H9 (cell line): Measurements from ENCODE around the gene CCDC148. TPM values are rescaled to one million over a fixed set of nuclear protein-coding genes. Genes with fewer than 3 reads are reported as not detected.

ENCODE experiments used
- DNase-seq: peaks from one replicate; pipeline ENCODE4 v3.0.0-alpha.2; 2017
- H2AFZ ChIP-seq: one replicate; pipeline ENCODE4 v1.6.1; 2013; ENCODE audit warnings: mild to moderate bottlenecking, low read length, control low read depth, moderate library complexity
- H2AK5ac ChIP-seq: 2 replicates; pipeline ENCODE4 v1.6.1; 2013; ENCODE audit warnings: low read length, control low read depth, mixed read lengths; ENCODE audit not compliant: insufficient read length
- H2BK120ac ChIP-seq: one replicate; pipeline ENCODE4 v1.6.1; 2013; ENCODE audit warnings: low read depth, mild to moderate bottlenecking, low read length, control low read depth, inconsistent platforms; ENCODE audit not compliant: poor library complexity, severe bottlenecking
- H2BK12ac ChIP-seq: 2 replicates; pipeline ENCODE4 v1.6.1; 2013; ENCODE audit warnings: low read length, control low read depth, mixed read lengths, low read depth; ENCODE audit not compliant: insufficient read length
- H2BK15ac ChIP-seq: 2 replicates; pipeline ENCODE4 v1.6.1; 2013; ENCODE audit warnings: low read depth, low read length, control low read depth
- H2BK20ac ChIP-seq: one replicate; pipeline ENCODE4 v1.6.1; 2013; ENCODE audit warnings: low read depth, mild to moderate bottlenecking, low read length, control low read depth, inconsistent platforms; ENCODE audit not compliant: poor library complexity, severe bottlenecking
- H2BK5ac ChIP-seq: 2 replicates; pipeline ENCODE4 v1.6.1; 2013; ENCODE audit warnings: low read length, control low read depth, mixed read lengths; ENCODE audit not compliant: insufficient read length
- H3K14ac ChIP-seq: 2 replicates; pipeline ENCODE4 v1.6.1; 2013; ENCODE audit warnings: low read length, control low read depth; ENCODE audit not compliant: insufficient read depth
- H3K18ac ChIP-seq: 2 replicates; pipeline ENCODE4 v1.6.1; 2013; ENCODE audit warnings: low read depth, mild to moderate bottlenecking, mixed read lengths, low read length, control low read depth; ENCODE audit not compliant: insufficient read length
- H3K23ac ChIP-seq: 2 replicates; pipeline ENCODE4 v1.6.1; 2013; ENCODE audit warnings: low read length, control low read depth, mixed read lengths, low read depth; ENCODE audit not compliant: insufficient read length
- H3K23me2 ChIP-seq: 2 replicates; pipeline ENCODE4 v1.6.1; 2013; ENCODE audit warnings: low read depth, mild to moderate bottlenecking, mixed read lengths, low read length, control low read depth; ENCODE audit not compliant: insufficient read length, poor library complexity, severe bottlenecking
- H3K27ac ChIP-seq: 2 replicates; pipeline ENCODE4 v1.5.1; 2013; ENCODE audit warnings: low read length, control low read depth, mixed read lengths, low read depth; ENCODE audit not compliant: insufficient read length
- H3K27me3 ChIP-seq: 2 replicates; pipeline ENCODE4 v1.6.1; 2013; ENCODE audit warnings: low read length, control low read depth, inconsistent platforms; ENCODE audit not compliant: insufficient read depth
- H3K4ac ChIP-seq: 2 replicates; pipeline ENCODE4 v1.6.1; 2013; ENCODE audit warnings: low read depth, mild to moderate bottlenecking, control low read depth, inconsistent platforms, low read length, moderate library complexity
- H3K4me1 ChIP-seq: 2 replicates; pipeline ENCODE4 v1.6.1; 2013; ENCODE audit warnings: low read length, control low read depth, inconsistent platforms; ENCODE audit not compliant: insufficient read depth
- H3K4me2 ChIP-seq: 2 replicates; pipeline ENCODE4 v1.6.1; 2013; ENCODE audit warnings: low read length, control low read depth, mixed read lengths; ENCODE audit not compliant: insufficient read length, insufficient read depth
- H3K56ac ChIP-seq: 2 replicates; pipeline ENCODE4 v1.6.1; 2013; ENCODE audit warnings: low read depth, mild to moderate bottlenecking, mixed read lengths, low read length, control low read depth; ENCODE audit not compliant: insufficient read length
- H3K79me1 ChIP-seq: 2 replicates; pipeline ENCODE4 v1.6.1; 2013; ENCODE audit warnings: low read depth, mild to moderate bottlenecking, moderate library complexity, low read length, control low read depth, inconsistent platforms; ENCODE audit not compliant: insufficient read depth, poor library complexity, severe bottlenecking
- H3K79me2 ChIP-seq: 2 replicates; pipeline ENCODE4 v1.6.1; 2013; ENCODE audit warnings: low read length, control low read depth, inconsistent platforms; ENCODE audit not compliant: insufficient read depth
- H3K9ac ChIP-seq: 2 replicates; pipeline ENCODE4 v1.6.1; 2013; ENCODE audit warnings: low read length, control low read depth, mixed read lengths; ENCODE audit not compliant: insufficient read length; ENCODE audit errors: extremely low read depth
- H3K9me3 ChIP-seq: one replicate; pipeline ENCODE4 v1.6.1; 2013; ENCODE audit warnings: low read depth, low read length, inconsistent platforms; ENCODE audit not compliant: control insufficient read depth
- H3T11ph ChIP-seq: one replicate; pipeline ENCODE4 v1.6.1; 2013; ENCODE audit warnings: mild to moderate bottlenecking, low read length, control low read depth, inconsistent platforms
- H4K20me1 ChIP-seq: one replicate; pipeline ENCODE4 v1.6.1; 2013; ENCODE audit not compliant: control insufficient read depth, insufficient read length, insufficient read depth
- H4K5ac ChIP-seq: 2 replicates; pipeline ENCODE4 v1.6.1; 2013; ENCODE audit warnings: low read depth, mild to moderate bottlenecking, mixed read lengths, low read length, control low read depth; ENCODE audit not compliant: insufficient read length
- H4K8ac ChIP-seq: replicated peaks from 2 replicates; pipeline ENCODE4 v1.6.1; 2013; ENCODE audit warnings: low read length, control low read depth, mixed read lengths, low read depth; ENCODE audit not compliant: insufficient read length
- H4K91ac ChIP-seq: 2 replicates; pipeline ENCODE4 v1.6.1; 2013; ENCODE audit warnings: low read depth, mild to moderate bottlenecking, moderate library complexity, mixed read lengths, low read length, control low read depth; ENCODE audit not compliant: insufficient read length
- H3K27ac Mint-ChIP-seq, 3 experiments: 2 replicates in 2 of 3; 3 replicates in 1 of 3; pipeline ENCODE4 v1.8.0; 2020 to 2021; ENCODE audit warnings: mixed read lengths in 3 of 3, mild to moderate bottlenecking in 1 of 3, moderate library complexity in 1 of 3
- H3K27me3 Mint-ChIP-seq: 2 replicates; pipeline ENCODE4 v1.8.0; 2021; ENCODE audit warnings: low read depth, mild to moderate bottlenecking, moderate library complexity, mixed read lengths
- H3K36me3 Mint-ChIP-seq, 3 experiments: 2 replicates in 2 of 3; 3 replicates in 1 of 3; pipeline ENCODE4 v1.8.0; 2020 to 2021; ENCODE audit warnings: low read depth in 3 of 3, mixed read lengths in 3 of 3; ENCODE audit not compliant: insufficient read depth in 1 of 3
- H3K4me1 Mint-ChIP-seq, 2 experiments: 2 replicates each; pipeline ENCODE4 v1.8.0; 2020; ENCODE audit warnings: mixed read lengths in 2 of 2
- H3K4me3 Mint-ChIP-seq, 2 experiments: 2 replicates in 1 of 2; 3 replicates in 1 of 2; pipeline ENCODE4 v1.8.0; 2020 to 2021; ENCODE audit warnings: mild to moderate bottlenecking in 2 of 2, mixed read lengths in 2 of 2, moderate library complexity in 1 of 2
- H3K9me3 Mint-ChIP-seq, 2 experiments: 2 replicates in 1 of 2; 3 replicates in 1 of 2; pipeline ENCODE4 v1.8.0; 2020; ENCODE audit warnings: mild to moderate bottlenecking in 2 of 2, mixed read lengths in 2 of 2, moderate library complexity in 1 of 2
- WGBS: extraction: QIAGEN DNeasy Blood & Tissue Kit; methylation state at CpG from one replicate; pipeline ENCODE4 v1.1.7; 2013; ENCODE audit warnings: missing lambda C conversion rate, low lambda C conversion rate, mixed read lengths; ENCODE audit not compliant: insufficient read length; ENCODE audit errors: extremely low coverage; 5-methylcytosine and 5-hydroxymethylcytosine counted together
- total RNA-seq: library from RNA; stranded (reverse); gene quantifications from 2 replicates; pipeline ENCODE4 v1.2.1, GENCODE V29; 2021
- TF ChIP-seq, protein P1 (sequence below): fragments of 200-600 bp; sonication (generic); conservative IDR thresholded peaks from 3 replicates; pipeline ENCODE4 v1.8.0; 2021; ENCODE audit warnings: antibody characterized with exemption, mild to moderate bottlenecking

The CCDC148 gene
- total RNA-seq, 1 experiment from 2014 or later: 1.5 TPM

DNA sequence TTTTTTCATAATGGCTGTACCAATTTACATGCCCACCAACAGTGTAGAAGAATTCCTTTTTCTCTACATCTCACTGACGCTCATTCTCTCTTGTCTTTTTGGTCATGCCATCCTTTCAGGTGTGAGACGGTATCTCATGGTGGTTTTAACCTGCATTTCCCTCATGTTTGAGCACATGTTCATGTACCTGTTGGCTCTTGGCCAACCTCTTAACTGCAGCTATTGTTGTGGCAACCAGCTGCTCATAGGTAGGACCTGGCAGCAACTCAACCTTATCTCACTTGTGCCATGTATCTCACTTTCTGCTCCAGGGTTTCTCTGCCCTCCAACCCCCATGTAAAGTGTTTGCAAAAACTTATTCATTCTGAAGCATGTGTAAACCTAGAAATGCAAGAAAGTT lies 187.4 kb downstream of the CCDC148 start:
- Histone ChIP-seq H2AFZ (no peak overlapping the region), H2BK12ac (no peak overlapping the region), H3K9me3 (no peaks in the 10 kb centered on the region), H3K79me2 (no peaks in the 10 kb centered on the region), H3K23ac (no peak overlapping the region), H3K4me1 (no peaks in the 10 kb centered on the region), H3K4ac (no peak overlapping the region), H2BK120ac (no peak overlapping the region), H2BK20ac (no peak overlapping the region), H3K14ac (no peak overlapping the region), H4K5ac (no peak overlapping the region), H3K27ac (no peak overlapping the region), H4K20me1 (no peaks in the 10 kb centered on the region), H4K8ac (no peak overlapping the region), H2AK5ac (no peak overlapping the region), H3K18ac (no peak overlapping the region), H3K4me2 (no peak overlapping the region), H3K23me2 (no peaks in the 10 kb centered on the region), H3K27me3 (no peaks in the 10 kb centered on the region), H2BK5ac (no peak overlapping the region), H3K56ac (no peak overlapping the region), H3K79me1 (no peaks in the 10 kb centered on the region), H3T11ph (no peak overlapping the region), H3K9ac (no peak overlapping the region), H4K91ac (no peak overlapping the region), H2BK15ac (no peak overlapping the region)
- no CpG with 5 or more reads among the region's 2 CpGs for WGBS
- H3K36me3 Mint-ChIP-seq: no peaks in the 10 kb centered on the region
- no peaks in the 10 kb centered on the region for H3K9me3 Mint-ChIP-seq
- DNase-seq: no peak
- H3K4me3 Mint-ChIP-seq: no peak overlapping the region
- TF ChIP-seq, protein P1, sequence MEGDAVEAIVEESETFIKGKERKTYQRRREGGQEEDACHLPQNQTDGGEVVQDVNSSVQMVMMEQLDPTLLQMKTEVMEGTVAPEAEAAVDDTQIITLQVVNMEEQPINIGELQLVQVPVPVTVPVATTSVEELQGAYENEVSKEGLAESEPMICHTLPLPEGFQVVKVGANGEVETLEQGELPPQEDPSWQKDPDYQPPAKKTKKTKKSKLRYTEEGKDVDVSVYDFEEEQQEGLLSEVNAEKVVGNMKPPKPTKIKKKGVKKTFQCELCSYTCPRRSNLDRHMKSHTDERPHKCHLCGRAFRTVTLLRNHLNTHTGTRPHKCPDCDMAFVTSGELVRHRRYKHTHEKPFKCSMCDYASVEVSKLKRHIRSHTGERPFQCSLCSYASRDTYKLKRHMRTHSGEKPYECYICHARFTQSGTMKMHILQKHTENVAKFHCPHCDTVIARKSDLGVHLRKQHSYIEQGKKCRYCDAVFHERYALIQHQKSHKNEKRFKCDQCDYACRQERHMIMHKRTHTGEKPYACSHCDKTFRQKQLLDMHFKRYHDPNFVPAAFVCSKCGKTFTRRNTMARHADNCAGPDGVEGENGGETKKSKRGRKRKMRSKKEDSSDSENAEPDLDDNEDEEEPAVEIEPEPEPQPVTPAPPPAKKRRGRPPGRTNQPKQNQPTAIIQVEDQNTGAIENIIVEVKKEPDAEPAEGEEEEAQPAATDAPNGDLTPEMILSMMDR: no peak
- no peaks in the 10 kb centered on the region for H3K4me1 Mint-ChIP-seq
- H3K27ac Mint-ChIP-seq: no peak overlapping the region
- H3K27me3 Mint-ChIP-seq: no peaks in the 10 kb centered on the region; the same call in none of the 2 replicates
